Inflammatory macrophage treated with lipopolysaccharide for 1 hour (primary cell): ENCODE data around the gene LRRC53.

ENCODE experiments used
- DNase-seq, 2 donors: peaks; one replicate each; pipeline ENCODE4 v3.0.0-alpha.2; 2020 to 2022

LRRC53 gene

GRCh38 chr1:74429580-74429979 lies 82.8 kb downstream of the LRRC53 start:
- no peak for DNase-seq

DNA sequence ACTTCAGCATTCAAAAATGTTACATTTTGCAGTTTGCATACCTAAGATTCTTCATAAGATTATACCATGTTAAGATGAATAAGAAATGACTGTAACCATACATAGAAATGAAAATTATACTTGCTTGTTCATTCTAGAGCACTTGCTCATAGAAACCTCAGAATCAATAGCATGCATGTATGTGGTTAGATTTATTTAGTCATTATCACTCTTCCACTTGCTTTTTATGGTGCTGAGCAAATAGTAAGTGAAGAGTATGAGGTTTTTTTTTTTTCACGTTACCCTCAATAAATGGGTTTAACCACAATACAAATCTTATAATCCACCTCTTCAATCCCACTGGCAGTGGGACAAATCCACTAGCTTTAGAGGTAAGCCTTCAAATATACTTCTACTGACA lies 84.7 kb downstream of the LRRC53 start:
- no peak for DNase-seq

- DNase-seq = no peak
These were observed 86.0 kb downstream of the LRRC53 start for GRCh38 chr1:74426208-74426937.

GRCh38 chr1:74425676-74426075 lies 86.7 kb downstream of the LRRC53 start:
- no peak for DNase-seq

DNA sequence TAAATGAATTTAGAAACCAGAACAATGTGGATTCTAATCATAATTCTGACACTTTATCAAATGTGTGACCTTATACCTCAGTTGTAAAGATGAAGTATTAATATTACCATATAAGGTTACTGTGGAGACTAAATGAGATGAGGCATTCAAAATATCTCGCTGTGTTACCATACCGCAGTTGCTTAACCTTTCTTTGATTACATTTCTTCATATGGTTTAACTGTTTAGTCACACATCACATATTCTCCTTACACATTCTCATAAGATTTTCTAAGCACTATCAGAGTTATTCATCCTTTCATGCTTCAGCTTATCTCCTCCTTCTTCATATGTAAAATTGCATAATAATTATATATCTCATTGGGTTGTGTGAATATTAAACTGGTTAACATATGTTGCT lies 88.9 kb downstream of the LRRC53 start:
- no peak for DNase-seq

- no peak for DNase-seq
These were observed 89.8 kb downstream of the LRRC53 start for GRCh38 chr1:74422421-74423292.

- DNase-seq = no peak
These were observed 91.9 kb downstream of the LRRC53 start for GRCh38 chr1:74420467-74420866.
